ENCODE measurements around the gene GLI3.

DNA sequence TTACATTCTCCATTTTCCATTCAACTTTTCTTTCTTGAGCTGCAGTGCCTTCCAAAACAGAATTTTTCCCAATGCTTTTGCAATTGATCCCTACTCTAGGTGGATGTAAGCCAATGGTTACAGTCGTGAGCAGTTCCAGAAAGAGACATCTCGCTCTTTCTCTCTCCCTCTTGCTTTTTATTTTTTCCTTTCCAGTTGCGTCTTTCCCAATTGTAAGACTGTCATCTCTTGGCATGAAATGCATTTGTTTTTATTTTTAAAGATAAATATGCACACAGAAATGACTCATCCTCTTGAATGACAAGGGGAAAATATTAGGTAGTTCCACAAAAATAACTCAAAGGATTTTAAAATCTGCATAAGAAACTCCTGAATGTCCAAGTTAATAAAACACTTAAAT, 25.1 kb downstream of the GLI3 start:
- TF ChIP-seq, protein P1, sequence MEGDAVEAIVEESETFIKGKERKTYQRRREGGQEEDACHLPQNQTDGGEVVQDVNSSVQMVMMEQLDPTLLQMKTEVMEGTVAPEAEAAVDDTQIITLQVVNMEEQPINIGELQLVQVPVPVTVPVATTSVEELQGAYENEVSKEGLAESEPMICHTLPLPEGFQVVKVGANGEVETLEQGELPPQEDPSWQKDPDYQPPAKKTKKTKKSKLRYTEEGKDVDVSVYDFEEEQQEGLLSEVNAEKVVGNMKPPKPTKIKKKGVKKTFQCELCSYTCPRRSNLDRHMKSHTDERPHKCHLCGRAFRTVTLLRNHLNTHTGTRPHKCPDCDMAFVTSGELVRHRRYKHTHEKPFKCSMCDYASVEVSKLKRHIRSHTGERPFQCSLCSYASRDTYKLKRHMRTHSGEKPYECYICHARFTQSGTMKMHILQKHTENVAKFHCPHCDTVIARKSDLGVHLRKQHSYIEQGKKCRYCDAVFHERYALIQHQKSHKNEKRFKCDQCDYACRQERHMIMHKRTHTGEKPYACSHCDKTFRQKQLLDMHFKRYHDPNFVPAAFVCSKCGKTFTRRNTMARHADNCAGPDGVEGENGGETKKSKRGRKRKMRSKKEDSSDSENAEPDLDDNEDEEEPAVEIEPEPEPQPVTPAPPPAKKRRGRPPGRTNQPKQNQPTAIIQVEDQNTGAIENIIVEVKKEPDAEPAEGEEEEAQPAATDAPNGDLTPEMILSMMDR (IDR thresholded peaks at IDR 0.05), result no peak
- TF ChIP-seq POLR2A (IDR thresholded peaks at IDR 0.05), result no peak

All from tibial nerve (tissue), 3 donors.